ENCODE data around the gene ADAMTS2. TPM values are rescaled to one million over a fixed set of nuclear protein-coding genes. Genes with fewer than 3 reads are reported as not detected.

The ADAMTS2 gene
- total and polyA plus RNA-seq, 11 donors: 1.1 to 23.0 (median 5.5) TPM

DNA sequence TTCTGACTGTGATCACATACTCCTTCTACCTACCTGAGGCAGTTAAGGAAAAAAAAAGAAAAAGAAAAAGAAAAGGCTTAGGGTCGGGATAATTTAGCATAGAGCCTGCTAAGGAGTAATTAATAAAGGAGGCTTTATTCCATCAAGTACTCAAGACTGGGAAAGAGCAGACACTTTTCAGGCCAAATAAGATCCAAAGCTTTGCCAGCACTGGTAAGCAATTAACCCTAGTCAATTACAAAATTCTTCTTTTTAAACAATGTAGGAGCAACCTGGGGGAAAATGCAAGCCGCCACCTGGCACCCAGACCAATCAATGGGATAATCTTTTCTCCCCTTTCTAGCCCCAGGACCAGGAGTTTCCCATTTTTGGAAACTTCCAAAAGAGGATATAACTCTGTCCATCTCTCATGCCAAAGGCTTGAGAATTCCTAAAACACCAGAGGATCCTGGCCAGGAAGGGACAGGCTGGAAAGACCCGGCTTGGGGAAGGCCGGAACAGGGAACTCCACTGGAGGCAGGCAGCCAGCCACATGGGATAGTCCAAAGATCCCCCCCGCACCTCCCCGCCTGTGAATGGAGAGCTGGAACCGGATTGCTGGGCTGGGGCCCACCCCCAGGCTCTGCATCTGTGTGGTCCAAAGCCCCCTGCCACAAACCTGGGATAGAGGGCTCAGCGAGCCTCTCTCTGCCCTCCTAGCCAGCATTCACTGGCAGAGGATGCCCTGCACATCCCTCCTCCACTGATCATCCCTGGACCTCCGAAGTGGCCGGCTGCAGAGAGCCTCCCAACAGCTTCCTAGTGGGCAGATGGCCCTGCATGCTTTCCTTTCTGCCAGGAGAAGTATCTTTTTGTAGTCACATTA, 167.3 kb downstream of the ADAMTS2 start:
- WGBS, 4 donors: 83 to 91% (median 86%) methylated on average over 7 to 10 of the region's 10 CpGs
- DNase-seq (peak in 2 of 5 donors; percentile 8 to 19), ATAC-seq (no peak)
- no peak overlapping the region for H3K27ac ChIP-seq
- TF ChIP-seq, protein P1, sequence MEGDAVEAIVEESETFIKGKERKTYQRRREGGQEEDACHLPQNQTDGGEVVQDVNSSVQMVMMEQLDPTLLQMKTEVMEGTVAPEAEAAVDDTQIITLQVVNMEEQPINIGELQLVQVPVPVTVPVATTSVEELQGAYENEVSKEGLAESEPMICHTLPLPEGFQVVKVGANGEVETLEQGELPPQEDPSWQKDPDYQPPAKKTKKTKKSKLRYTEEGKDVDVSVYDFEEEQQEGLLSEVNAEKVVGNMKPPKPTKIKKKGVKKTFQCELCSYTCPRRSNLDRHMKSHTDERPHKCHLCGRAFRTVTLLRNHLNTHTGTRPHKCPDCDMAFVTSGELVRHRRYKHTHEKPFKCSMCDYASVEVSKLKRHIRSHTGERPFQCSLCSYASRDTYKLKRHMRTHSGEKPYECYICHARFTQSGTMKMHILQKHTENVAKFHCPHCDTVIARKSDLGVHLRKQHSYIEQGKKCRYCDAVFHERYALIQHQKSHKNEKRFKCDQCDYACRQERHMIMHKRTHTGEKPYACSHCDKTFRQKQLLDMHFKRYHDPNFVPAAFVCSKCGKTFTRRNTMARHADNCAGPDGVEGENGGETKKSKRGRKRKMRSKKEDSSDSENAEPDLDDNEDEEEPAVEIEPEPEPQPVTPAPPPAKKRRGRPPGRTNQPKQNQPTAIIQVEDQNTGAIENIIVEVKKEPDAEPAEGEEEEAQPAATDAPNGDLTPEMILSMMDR (IDR thresholded peaks at IDR 0.05): no peak
- TF ChIP-seq POLR2A (IDR thresholded peaks at IDR 0.05): no peak
- H3K4me3 ChIP-seq: no peak overlapping the region
- H3K9me3 ChIP-seq: peaks cover 0 to 15% (median 2%) of the 10 kb centered on the region in 12 donors
- no peaks in the 10 kb centered on the region for H3K4me1 ChIP-seq
- peaks cover 0 to 34% (median 0%) of the 10 kb centered on the region in 9 donors for H3K27me3 ChIP-seq
- no peaks in the 10 kb centered on the region for H3K36me3 ChIP-seq
- intact Hi-C loops (cut with DNase I): no loop called here

DNA sequence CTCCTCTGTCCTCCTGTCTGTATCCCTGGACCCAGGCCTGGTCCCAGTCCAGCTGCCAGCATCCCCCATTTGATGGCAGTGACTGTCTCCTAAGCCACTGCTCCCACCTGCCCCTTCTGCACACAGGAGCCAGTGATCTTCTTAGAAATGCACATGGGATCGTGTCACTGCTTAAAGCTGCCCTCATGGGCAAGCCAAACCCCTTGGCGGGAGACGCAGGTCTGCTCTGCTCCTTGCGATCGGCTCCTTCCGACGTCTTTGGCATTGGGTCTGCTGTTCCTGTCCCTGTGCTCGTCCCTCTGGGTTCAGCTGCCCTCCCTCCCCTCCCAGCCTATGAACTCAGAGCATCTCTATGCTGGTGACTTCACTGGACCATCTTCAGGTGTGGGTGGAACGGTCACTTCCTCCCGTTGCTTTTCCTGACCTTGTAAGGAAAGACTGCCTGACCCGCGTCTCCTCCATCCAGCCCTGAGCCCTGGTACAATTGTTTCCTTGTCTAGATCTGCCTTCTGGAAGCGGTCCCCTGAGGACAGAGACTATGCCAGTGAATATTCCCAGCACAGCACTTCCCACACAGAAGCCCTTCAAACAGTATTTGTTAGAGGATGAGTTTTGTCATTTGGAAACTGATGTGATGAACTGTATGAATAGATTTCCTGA, 168.6 kb downstream of the ADAMTS2 start:
- H3K4me1 ChIP-seq: no peaks in the 10 kb centered on the region
- TF ChIP-seq, protein P1 (IDR thresholded peaks at IDR 0.05): no peak
- no peak for TF ChIP-seq POLR2A (IDR thresholded peaks at IDR 0.05)
- no peak overlapping the region for H3K27ac ChIP-seq
- H3K27me3 ChIP-seq: peaks cover 0 to 21% (median 0%) of the 10 kb centered on the region in 9 donors
- no peaks in the 10 kb centered on the region for H3K36me3 ChIP-seq
- WGBS, 4 donors: 75 to 82% (median 78%) methylated on average over 11 to 13 of the region's 13 CpGs
- H3K4me3 ChIP-seq: no peak overlapping the region
- DNase-seq (peak in 2 of 5 donors; percentile 13 to 23), ATAC-seq (no peak)
- H3K9me3 ChIP-seq: peaks cover 0 to 15% (median 2%) of the 10 kb centered on the region in 12 donors
- intact Hi-C loops (cut with DNase I): no loop called here

DNA sequence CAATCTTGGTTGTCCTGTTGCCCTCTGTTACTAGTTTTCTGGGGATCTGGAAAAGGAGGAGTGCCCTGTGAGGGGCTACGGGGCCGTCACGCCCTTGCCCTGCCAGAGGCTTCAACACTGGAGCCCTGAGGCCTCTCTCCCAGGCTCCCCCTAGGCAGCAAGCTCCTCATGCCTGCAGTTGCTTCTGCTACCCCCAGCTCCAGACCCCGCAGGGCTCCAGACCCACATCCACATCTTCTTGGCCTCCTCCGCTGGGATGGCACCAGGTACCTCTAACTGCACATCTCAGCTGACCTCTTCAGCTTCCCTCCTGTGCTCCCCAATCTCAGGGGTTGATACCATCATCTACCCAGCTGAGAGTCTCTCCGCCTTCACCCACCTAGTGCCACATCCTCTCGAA, 169.1 kb downstream of the ADAMTS2 start:
- H3K27ac ChIP-seq: no peak overlapping the region
- H3K36me3 ChIP-seq: no peaks in the 10 kb centered on the region
- TF ChIP-seq, protein P1 (IDR thresholded peaks at IDR 0.05): no peak
- no peak for TF ChIP-seq POLR2A (IDR thresholded peaks at IDR 0.05)
- ATAC-seq: no peak
- no peaks in the 10 kb centered on the region for H3K4me1 ChIP-seq
- H3K9me3 ChIP-seq: peaks cover 0 to 15% (median 2%) of the 10 kb centered on the region in 12 donors
- 72 to 92% (median 81%) methylated on average over 7 of the region's 7 CpGs for WGBS, 4 donors
- peaks cover 0 to 16% (median 0%) of the 10 kb centered on the region in 9 donors for H3K27me3 ChIP-seq
- intact Hi-C loops (cut with DNase I): no loop called here
- peak in 1 of 5 donors; percentile 28 for DNase-seq
- H3K4me3 ChIP-seq: no peak overlapping the region
